K562 (cell line): ENCODE data around the gene PCDHB3. TPM values are rescaled to one million over a fixed set of nuclear protein-coding genes. Genes with fewer than 3 reads are reported as not detected.

Experiments used
- ATAC-seq: fragments of 200-7000 bp; cut with Tn5 transposase; 3 replicates; pipeline ENCODE4 v1.9.1; 2020; ENCODE audit warnings: moderate library complexity
- BruUV-seq: library from RNA; stranded (reverse); fragments of 400-500 nt; replicated peaks from 2 replicates; lab custom pipeline; 2021; lab: Mats Ljungman, UMichigan
- CTCF ChIA-PET: fragments of 300-600 bp; formaldehyde crosslinking; extraction: SDS; loops from one replicate; lab custom pipeline; 2021; ENCODE audit warnings: low intra/inter-chr PET ratio; lab: Yijun Ruan, JAX
- POLR2A ChIA-PET: fragments of 300-600, 350-650 bp; sonication (Branson Sonifier 250); formaldehyde crosslinking; extraction: SDS; loops from one replicate; lab custom pipeline; 2021; ENCODE audit warnings: antibody characterized with exemption, inconsistent platforms; lab: Yijun Ruan, JAX
- DNase-seq, 4 experiments: peaks; one replicate each; pipeline versions ENCODE4 v3.0.0 to v3.0.0-alpha.2; 2011 to 2018; ENCODE audit warnings: low spot score in 3 of 4, mixed read lengths in 3 of 4; ENCODE audit errors: extremely low read depth in 1 of 4
- FAIRE-seq: peaks from 2 replicates; lab custom pipeline; 2011; peaks lifted over from hg19 to GRCh38; lab: Jason Lieb, UNC
- H2AFZ ChIP-seq: 2 replicates; pipeline ENCODE4 v1.6.0; 2011; ENCODE audit warnings: low read depth, low read length, control low read depth, inconsistent platforms
- H3K27ac ChIP-seq: fragments of 200-600 bp; 3 replicates; pipeline ENCODE4 v1.8.0; 2011; ENCODE audit warnings: low read depth, mild to moderate bottlenecking, control low read depth, inconsistent platforms, low read length, moderate library complexity, mixed read lengths; ENCODE audit errors: extremely low read depth
- H3K27me3 ChIP-seq, 2 experiments: fragments of 300-600 bp in 1 of 2; 2 replicates in 1 of 2; 3 replicates in 1 of 2; pipeline versions ENCODE4 v1.6.0 to v1.8.0; 2011; ENCODE audit warnings: inconsistent platforms in 2 of 2, low read length in 2 of 2, mild to moderate bottlenecking in 1 of 2, mixed read lengths in 1 of 2, moderate library complexity in 1 of 2; ENCODE audit not compliant: control insufficient read depth in 2 of 2, insufficient read depth in 2 of 2
- H3K36me3 ChIP-seq: fragments of 300-600 bp; 3 replicates; pipeline ENCODE4 v1.8.0; 2011; ENCODE audit warnings: mild to moderate bottlenecking, low read length, inconsistent platforms; ENCODE audit not compliant: control insufficient read depth, insufficient read depth
- H3K4me1 ChIP-seq, 2 experiments: fragments of 200-600 bp in 1 of 2; replicated peaks in 1 of 2; 2 replicates in 1 of 2; 3 replicates in 1 of 2; pipeline versions ENCODE4 v1.5.1 to v1.8.0; 2011; ENCODE audit warnings: inconsistent platforms in 2 of 2, low read length in 2 of 2, mild to moderate bottlenecking in 1 of 2, mixed read lengths in 1 of 2, moderate library complexity in 1 of 2; ENCODE audit not compliant: control insufficient read depth in 2 of 2, insufficient read depth in 2 of 2
- H3K4me2 ChIP-seq: 2 replicates; pipeline ENCODE4 v1.6.1; 2011; ENCODE audit warnings: low read length, control low read depth, inconsistent platforms, mixed read lengths; ENCODE audit not compliant: insufficient read depth
- H3K4me3 ChIP-seq: fragments of 200-600 bp; sonication (generic), shearing (Covaris generic); 2 replicates; pipeline ENCODE4 v1.5.1; 2016; ENCODE audit warnings: control low read depth, inconsistent platforms
- H3K79me2 ChIP-seq: fragments of 200-600 bp; 3 replicates; pipeline ENCODE4 v1.8.0; 2011; ENCODE audit warnings: low read length, inconsistent platforms; ENCODE audit not compliant: control insufficient read depth, insufficient read depth
- H3K9ac ChIP-seq, 2 experiments: 2 replicates each; pipeline versions ENCODE4 v1.6.0 to v1.6.1; 2011; ENCODE audit warnings: low read depth in 2 of 2, low read length in 2 of 2, control low read depth in 1 of 2, inconsistent platforms in 1 of 2, mild to moderate bottlenecking in 1 of 2, mixed read lengths in 1 of 2; ENCODE audit not compliant: insufficient read depth in 1 of 2
- H3K9me1 ChIP-seq: one replicate; pipeline ENCODE4 v1.6.0; 2011; ENCODE audit warnings: inconsistent platforms, mild to moderate bottlenecking, low read length, moderate library complexity; ENCODE audit not compliant: control insufficient read depth, insufficient read depth
- H3K9me3 ChIP-seq: replicated peaks from 2 replicates; pipeline ENCODE4 v1.5.1; 2011; ENCODE audit warnings: low read depth, low read length, inconsistent platforms; ENCODE audit not compliant: control insufficient read depth, insufficient read depth
- H4K20me1 ChIP-seq: replicated peaks from 2 replicates; pipeline ENCODE4 v1.6.1; 2011; ENCODE audit warnings: low read length, inconsistent platforms, mixed read lengths; ENCODE audit not compliant: control insufficient read depth, insufficient read depth
- ARID3B ChIP-seq: fragments of 250-450 bp; sonication (Bioruptor Pico); IDR thresholded peaks from 2 replicates; pipeline ENCODE4 v1.4.0; 2020; ENCODE audit warnings: borderline replicate concordance
- BCLAF1 ChIP-seq, 2 experiments: fragments of 450-650 bp in 1 of 2; IDR thresholded peaks; 2 replicates each; pipeline ENCODE4 v1.6.1; 2011 to 2017; ENCODE audit warnings: low read depth in 2 of 2, antibody characterized with exemption in 1 of 2, borderline replicate concordance in 1 of 2, low read length in 1 of 2, mild to moderate bottlenecking in 1 of 2, mixed read lengths in 1 of 2; ENCODE audit not compliant: control insufficient read depth in 1 of 2
- CREB5 ChIP-seq: fragments of 250-450 bp; sonication (Bioruptor Pico); IDR thresholded peaks from 2 replicates; pipeline ENCODE4 v1.5.0; 2020; ENCODE audit warnings: mild to moderate bottlenecking
- CUX1 ChIP-seq: fragments of 200-800 bp; sonication (Bioruptor generic); IDR thresholded peaks from 2 replicates; pipeline ENCODE4 v1.6.1; 2016; ENCODE audit warnings: missing genetic modification characterization, missing compliant biosample characterization
- DEAF1 ChIP-seq: fragments of 450-650 bp; formaldehyde crosslinking; IDR thresholded peaks from 2 replicates; pipeline ENCODE4 v1.4.0; 2020; ENCODE audit warnings: mild to moderate bottlenecking, moderate library complexity
- FIP1L1 ChIP-seq: fragments of 200-400 bp; formaldehyde crosslinking; IDR thresholded peaks from 2 replicates; pipeline ENCODE4 v1.6.1; 2018; ENCODE audit warnings: mild to moderate bottlenecking, low read depth, low read length; ENCODE audit not compliant: poor library complexity, severe bottlenecking
- HMG20A ChIP-seq: fragments of 450-650 bp; formaldehyde crosslinking; conservative IDR thresholded peaks from 2 replicates; pipeline ENCODE4 v1.4.0; 2020; ENCODE audit warnings: mild to moderate bottlenecking, mixed read lengths
- WGBS: fragments of 100-300 bp; shearing (Covaris generic); methylation state at CpG from one replicate; pipeline ENCODE4 v1.1.6; 2016; ENCODE audit warnings: low coverage, mixed read lengths; ENCODE audit not compliant: insufficient coverage; ENCODE audit errors: missing lambda C conversion rate; 5-methylcytosine and 5-hydroxymethylcytosine counted together
- in situ Hi-C: fragments of 300-500 bp; cut with MboI; formaldehyde crosslinking; loops from 4 replicates; pipeline ENCODE4 v1.15.0; 2018; ENCODE audit warnings: inconsistent platforms, mixed read lengths
- intact Hi-C: fragments of 100-400 bp; cut with micrococcal nuclease; formaldehyde crosslinking; loops from 2 replicates; pipeline ENCODE4 v1.14.2; 2022
- polyA plus RNA-seq, 8 experiments: library from polyadenylated mRNA; depleted of rRNA in 4 of 8; stranded (reverse) in 5 of 8; unstranded in 3 of 8; fragments of >200 nt; fragmentation: Nextera tagmentation in 2 of 8; fragmentation: Illumina TruSeq in 1 of 8; extraction: Ambion mirVana in 2 of 8; extraction: Trizol in 1 of 8; gene quantifications; 2 replicates each; pipeline versions ENCODE4 v1.2.1 to v1.2.3, GENCODE V29; 2011 to 2014; ENCODE audit warnings: inconsistent platforms in 1 of 8, missing spikeins in 1 of 8
- total RNA-seq, 7 experiments: library from RNA; depleted of rRNA in 6 of 7; stranded (reverse); fragments of >200 nt in 6 of 7; fragmentation: Illumina TruSeq in 2 of 7; extraction: Trizol in 2 of 7; gene quantifications; 2 replicates each; pipeline versions ENCODE4 v1.2.1 to v1.2.3, GENCODE V29; 2011 to 2021; ENCODE audit warnings: low replicate concordance in 1 of 7

The PCDHB3 gene
- total and polyA plus RNA-seq, 9 of the 15 experiments (the other 6 are each of a cell fraction or from before 2014, with no cell fraction given), result not detected

GRCh38 chr5:141051521-141051866 is 48.8 kb upstream of the PCDHB3 start:
- TF ChIP-seq DEAF1 (CRISPR knock-in tag), result no peak
- no peak for TF ChIP-seq FIP1L1
- no peak for TF ChIP-seq ARID3B (CRISPR knock-in tag)
- no peak for TF ChIP-seq HMG20A (CRISPR knock-in tag)
- no peak for TF ChIP-seq CREB5 (CRISPR knock-in tag)
- TF ChIP-seq CUX1 (CRISPR knock-in tag), result no peak
- TF ChIP-seq BCLAF1 (IDR thresholded peaks at IDR 0.05; ENCODE audit: borderline replicate concordance in 1 of 2, control insufficient read depth in 1 of 2, low read depth in 2 of 2, low read length in 1 of 2), result no peak
- no peaks in the 10 kb centered on the region for H3K79me2 ChIP-seq
- H3K9me1 ChIP-seq, result no peaks in the 10 kb centered on the region
- no peak overlapping the region for H3K4me2 ChIP-seq
- intact Hi-C loops, result no loop called here
- H2AFZ ChIP-seq, result no peak overlapping the region
- no peak for FAIRE-seq
- H3K27ac ChIP-seq, result no peak overlapping the region
- BruUV-seq, result no TSS peak
- no peak overlapping the region for H3K9ac ChIP-seq
- no peak for DNase-seq
- no peak for ATAC-seq
- WGBS, result 4% methylated on average over 19 of the region's 19 CpGs
- H3K27me3 ChIP-seq, result no peaks in the 10 kb centered on the region
- ChIA-PET POLR2A (no interaction called here), CTCF (no interaction called here)
- H3K4me3 ChIP-seq, result no peak overlapping the region
- H3K9me3 ChIP-seq, result no peaks in the 10 kb centered on the region
- no peaks in the 10 kb centered on the region for H3K4me1 ChIP-seq
- no peaks in the 10 kb centered on the region for H4K20me1 ChIP-seq
- no peaks in the 10 kb centered on the region for H3K36me3 ChIP-seq
- in situ Hi-C loops, result no loop called here
